HTR-8/SVneo (cell line): ENCODE measurements around the gene SREBF2.

Experiments used
- DNase-seq: peaks from one replicate; pipeline ENCODE4 v3.0.0; 2011; ENCODE audit warnings: low spot score, mixed read lengths; ENCODE audit not compliant: insufficient read length
- FAIRE-seq: peaks from 2 replicates; lab custom pipeline; 2011; peaks lifted over from hg19 to GRCh38; lab: Jason Lieb, UNC

Gene SREBF2

DNA sequence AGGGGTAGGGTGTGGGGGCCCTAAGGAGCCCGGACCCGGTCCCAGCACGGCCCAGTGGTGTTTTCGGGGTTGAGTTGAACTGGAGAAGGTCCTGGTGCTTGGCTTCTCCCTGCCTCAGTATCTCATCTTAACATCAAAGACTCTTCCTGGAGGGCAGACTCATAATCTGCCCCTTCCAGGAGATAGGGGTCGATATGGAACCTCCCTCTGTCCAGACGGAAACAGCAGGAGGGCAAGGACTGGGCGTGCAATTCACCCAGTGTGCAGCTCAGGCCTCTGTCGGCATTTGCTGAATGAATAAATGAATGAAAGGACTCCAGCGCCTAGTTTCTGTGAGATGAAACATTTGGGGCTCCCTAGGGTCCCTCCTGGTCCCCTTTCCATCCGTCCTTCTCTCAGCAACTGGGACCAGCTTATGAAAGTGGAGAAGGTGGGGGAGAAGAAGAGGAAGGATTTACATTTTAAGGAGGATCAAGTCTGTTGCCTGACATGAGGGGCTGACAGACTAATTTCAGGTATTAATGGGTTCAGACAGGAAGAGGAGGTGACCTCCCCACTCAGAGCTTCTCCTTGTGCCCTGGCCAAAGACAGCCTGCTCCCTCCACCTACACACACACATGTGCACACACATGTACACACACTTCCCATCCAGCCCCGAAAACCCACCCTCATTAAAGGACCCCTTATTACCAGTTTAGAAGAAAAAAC lies 83.0 kb downstream of the SREBF2 start:
- FAIRE-seq (no peak), DNase-seq (no peak)

DNA sequence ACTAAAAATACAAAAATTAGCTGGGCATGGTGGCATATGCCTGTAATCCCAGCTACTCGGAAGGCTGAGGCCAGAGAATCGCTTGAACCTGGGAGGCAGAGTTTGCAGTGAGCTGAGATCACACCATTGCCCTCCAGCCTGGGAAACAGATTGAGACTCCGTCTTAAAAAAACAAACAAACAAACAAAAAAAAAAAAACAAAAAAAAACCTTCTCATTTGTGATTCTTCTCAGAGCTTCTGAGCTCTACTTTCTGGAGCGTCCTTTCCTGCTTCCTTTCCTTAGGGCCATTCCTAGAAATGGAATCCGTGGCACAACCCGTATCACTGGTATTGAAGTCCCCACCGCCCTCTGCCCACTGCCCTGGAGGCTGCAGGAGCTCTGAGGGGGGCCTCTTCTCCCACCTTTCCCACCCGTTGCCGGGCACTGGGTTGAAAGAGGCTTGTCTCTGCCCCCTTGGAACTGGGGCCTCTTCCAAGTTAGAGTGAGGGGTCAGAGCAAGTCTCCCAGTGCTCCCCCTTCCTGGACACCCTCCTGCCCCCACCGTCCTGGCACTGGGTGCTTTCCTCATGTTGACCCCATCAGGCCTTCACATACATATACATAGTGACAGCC lies 83.9 kb downstream of the SREBF2 start:
- no peak for FAIRE-seq
- DNase-seq: no peak

DNA sequence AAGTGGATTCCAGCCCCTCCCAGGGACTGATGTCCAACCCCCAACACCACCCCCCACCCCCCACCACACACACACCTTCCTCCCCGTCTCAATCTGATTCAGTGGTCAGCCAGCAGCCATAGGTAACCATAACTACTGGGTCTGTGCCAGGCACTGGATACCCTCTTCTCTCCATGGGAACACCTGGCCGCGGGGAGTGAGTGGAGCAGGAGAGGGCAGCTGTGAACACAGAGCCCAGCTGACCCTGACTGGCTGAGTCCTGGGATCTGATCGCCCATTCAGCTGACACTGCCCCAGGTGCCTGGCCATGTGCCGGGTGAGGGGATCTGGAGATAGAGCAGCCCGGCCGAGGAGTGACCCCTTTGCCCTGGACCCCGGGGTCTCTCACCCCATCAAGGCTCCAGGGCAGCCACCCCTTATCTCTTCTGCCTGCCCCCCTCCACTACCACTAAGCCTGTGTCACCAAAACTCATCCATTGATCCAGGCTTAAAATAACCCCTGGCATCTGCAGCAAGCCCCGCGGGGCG lies 84.5 kb downstream of the SREBF2 start:
- DNase-seq (no peak), FAIRE-seq (no peak)

DNA sequence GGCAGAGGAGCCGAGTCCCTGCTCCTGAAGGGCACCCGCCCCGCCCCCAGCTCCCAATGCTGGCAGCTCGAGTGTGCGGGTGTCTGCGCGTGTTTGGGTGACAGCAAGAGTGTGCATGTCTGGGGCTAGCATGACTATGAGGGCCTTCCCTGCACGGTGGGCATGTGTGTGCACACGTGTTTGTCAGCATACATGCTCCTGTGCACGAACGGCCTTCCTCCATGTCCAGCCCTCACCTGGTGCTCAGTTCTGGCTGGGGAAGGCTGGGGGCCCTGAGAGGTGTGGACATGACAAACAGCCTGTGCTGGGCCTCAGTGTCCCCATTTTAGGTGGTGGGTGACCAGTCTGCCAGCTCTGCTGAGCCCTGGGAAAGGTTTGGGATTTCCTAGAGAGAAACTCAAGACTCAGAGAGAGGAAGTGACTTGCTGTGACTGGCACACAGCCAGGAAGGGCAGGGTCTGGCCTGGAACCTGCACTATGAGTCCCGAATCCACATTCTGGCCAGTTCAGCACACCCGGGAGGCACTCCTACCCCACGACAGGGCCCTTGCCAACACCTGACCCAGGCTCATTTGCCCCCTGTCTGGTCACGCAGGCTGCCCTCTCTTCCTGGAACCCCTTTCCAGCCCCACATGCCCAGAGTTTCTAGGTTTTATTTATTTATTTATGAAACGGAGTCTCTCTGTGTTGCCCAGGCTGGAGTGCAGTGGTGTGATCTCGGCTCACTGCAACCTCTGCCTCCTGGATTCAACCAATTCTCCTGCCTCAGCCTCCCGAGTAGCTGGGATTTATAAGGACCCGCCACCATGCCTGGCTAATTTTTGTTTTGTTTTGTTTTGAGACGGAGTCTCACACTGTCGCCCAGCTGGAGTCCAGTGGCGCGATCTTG lies 85.2 kb downstream of the SREBF2 start:
- DNase-seq (peak; percentile 58), FAIRE-seq (peak; percentile 20)

- FAIRE-seq (no peak), DNase-seq (no peak)
These were observed 86.7 kb downstream of the SREBF2 start for GRCh38 chr22:41919357-41920224.

DNA sequence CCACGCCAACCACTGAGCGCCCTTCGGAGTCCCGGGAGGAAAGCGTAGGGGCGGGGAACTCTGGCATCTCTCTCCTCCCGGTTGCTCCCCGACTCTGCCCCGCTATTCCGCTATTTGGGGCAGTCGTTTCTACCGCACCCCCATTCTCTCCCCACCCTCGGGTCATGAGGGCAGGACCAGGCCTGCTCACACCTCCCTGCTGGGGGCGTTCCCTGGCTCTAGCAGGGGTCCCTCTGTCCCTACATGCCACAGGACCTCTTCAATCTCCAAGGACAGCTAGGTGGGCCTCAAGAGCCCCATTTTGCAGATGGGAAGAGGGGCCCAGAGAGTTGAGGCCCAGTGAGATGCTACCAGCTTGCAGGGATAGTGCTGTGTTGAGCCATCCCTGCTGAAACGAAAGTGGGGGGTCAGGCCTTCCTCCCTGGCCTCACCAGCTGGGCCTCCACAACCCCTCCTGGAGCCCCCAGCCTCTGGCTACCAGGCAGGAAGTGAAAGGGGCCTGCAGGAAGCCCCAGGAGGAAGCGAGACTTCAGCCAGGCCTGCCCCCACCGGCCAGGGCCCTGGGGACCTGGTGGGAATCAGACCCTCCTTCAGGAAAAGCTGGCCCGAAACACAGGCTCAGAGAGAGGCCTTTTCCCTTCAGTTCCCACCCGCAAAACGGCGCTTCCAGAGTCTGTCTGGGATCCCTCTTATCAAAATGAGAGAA lies 87.5 kb downstream of the SREBF2 start:
- DNase-seq (no peak), FAIRE-seq (no peak)

DNA sequence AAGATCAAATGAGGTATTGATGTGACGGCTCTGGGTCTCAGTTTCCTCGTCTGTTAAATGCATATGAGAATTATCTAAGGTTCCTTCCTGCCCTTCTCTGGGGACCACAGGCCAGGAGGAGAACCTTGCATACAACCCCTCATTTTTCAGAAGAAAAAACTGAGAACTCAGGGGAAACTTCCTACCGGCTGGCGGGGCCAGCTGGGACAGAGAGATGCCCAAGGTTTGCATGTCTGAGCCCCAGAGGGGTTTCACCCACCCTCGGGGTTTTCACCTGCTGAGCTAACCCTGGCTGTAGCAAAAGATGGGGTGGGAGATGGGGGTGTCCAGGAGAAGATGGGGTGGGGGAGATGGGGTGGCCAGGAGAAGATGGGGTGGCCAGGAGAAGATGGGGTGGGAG lies 89.4 kb downstream of the SREBF2 start:
- FAIRE-seq (no peak), DNase-seq (no peak)

- no peak for FAIRE-seq
- DNase-seq: no peak
These were observed 90.2 kb downstream of the SREBF2 start for GRCh38 chr22:41922940-41923594.

- FAIRE-seq (no peak), DNase-seq (no peak)
These were observed 90.8 kb downstream of the SREBF2 start for GRCh38 chr22:41923595-41924276.

DNA sequence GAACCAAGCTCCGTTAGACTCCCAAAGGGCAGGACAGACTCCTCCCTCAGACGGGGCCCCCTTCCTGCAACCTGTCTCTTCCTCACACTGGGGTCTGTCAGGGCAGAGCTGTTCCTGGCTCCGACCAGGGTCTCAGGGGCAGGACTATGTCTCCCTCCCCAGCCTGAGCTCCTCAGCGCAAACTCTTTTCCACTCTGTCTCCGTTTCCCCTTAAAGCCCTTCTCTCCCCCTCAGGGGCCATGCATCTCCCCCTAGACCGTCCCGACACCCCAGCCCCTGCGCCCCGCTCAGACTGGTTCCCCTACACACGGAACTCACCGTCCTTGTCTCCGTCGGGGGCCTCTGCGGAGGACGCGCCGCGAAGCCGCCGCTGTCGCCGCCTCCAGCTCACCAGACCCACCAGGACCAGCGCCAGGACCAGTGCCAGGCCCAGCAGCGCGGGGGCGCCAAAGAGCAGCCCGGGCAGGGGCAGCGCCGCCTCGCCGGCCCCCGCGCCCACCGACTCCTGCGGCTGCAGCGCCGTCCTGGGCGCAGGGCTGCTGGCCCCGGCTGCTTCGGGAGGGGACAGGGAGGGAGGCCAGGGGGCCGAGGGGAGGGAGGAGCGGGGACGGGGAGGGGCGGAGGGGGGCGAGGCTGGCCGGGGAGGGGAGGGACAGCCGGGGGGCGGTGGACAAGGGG lies 93.0 kb downstream of the SREBF2 start:
- peak; percentile 68 for DNase-seq
- FAIRE-seq: no peak

DNA sequence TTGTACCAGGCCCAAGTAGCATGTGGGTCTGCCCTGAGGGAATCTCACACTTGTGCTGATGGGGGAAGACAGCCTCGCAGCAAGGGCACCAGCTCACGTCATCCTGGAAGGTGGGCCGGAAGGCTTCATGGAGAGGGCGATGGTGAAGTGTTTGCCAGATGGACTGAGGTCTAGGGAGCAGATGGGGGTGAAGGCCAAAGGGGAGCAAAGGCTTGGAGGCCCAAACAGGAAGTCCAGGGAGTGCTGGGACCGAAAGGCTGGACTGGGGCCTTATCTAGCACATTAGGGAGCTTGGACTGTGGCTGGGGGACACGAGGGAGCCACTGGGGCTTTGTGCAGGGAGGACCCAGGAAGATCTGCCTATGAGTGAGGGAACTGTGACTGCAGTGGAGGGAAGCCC lies 94.9 kb downstream of the SREBF2 start:
- no peak for DNase-seq
- no peak for FAIRE-seq

DNA sequence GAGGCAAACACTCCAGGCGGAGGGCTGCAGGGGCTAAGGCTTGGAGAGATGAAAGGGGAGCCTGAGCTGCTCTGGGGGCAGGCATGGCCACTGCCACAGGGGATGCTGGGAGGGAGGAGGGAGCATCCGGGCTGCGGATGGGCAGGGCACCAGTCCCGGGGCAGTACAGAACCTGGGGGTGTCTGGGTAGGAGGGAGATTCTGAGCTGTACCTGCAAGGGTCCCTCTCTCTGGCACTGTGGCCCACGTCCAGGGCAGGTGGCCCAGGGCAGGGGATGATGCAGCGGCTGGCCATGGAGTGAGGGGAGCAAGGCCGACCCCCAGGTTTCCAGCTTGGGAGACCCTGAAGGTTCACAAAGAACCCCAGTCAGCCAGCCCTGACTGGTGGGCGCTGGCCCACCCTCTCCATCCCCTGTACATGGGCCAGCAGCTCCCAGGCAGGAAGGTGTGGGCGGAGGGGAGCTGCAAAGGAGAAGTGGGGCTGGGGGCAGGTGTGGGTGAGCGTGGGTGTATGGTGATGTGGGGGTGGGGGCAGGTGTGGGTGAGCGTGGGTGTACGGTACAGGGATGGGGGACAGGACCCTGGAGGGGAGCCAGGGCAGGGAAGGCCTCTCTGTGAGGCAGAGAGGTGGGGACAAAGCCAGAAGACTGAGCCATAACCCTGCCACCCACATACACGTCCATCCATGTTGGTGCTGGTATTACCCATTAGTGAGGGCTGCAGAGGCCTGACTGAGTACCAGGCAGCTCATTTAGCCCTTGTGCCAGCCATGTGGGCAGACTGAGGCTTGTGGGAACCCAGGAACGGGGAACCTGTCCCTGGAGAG lies 95.9 kb downstream of the SREBF2 start:
- DNase-seq (no peak), FAIRE-seq (no peak)

- no peak for FAIRE-seq
- DNase-seq: no peak
These were observed 96.5 kb downstream of the SREBF2 start for GRCh38 chr22:41929418-41929810.

GRCh38 chr22:41931701-41932269 lies 98.9 kb downstream of the SREBF2 start:
- DNase-seq (no peak), FAIRE-seq (no peak)

DNA sequence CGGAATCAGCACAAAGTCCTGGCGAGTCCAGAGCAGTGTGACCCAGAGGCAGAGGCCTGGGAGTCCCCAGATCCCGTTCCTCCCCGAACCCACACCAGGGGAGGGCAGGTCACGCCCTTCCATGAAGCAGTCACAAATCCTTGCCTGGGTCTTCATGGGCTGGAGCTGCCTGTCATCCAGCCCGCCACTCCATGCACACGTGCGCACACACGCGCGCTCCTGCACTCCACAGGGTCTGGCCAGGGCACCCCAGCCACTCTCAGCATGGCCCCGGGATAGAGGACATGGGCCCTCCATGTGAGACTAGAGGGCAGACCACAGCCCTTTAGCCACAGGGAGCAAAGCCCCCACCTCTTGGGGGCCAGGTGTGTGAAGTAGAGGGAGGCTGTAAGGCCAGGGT lies 99.4 kb downstream of the SREBF2 start:
- FAIRE-seq: no peak

GRCh38 chr22:41933411-41934177 lies 100.7 kb downstream of the SREBF2 start:
- FAIRE-seq (no peak), DNase-seq (no peak)

More for the DNA sequence above, 99.4 kb downstream of the SREBF2 start:
- no peak for DNase-seq
